ENCODE measurements around the gene FGD4.

FGD4 gene

GRCh38 chr12:32586390-32586789, 187.0 kb downstream of the FGD4 start:
- no peak overlapping the region for H3K4me3 ChIP-seq
- H3K27ac ChIP-seq, result peak overlapping the region in 1 of 21 experiments; percentile 15

GRCh38 chr12:32587581-32588495, 188.5 kb downstream of the FGD4 start:
- H3K4me3 ChIP-seq, result no peak overlapping the region
- no peak overlapping the region for H3K27ac ChIP-seq

- peak overlapping the region in 4 of 21 experiments; percentile 22 to 48 (median 38) for H3K27ac ChIP-seq
- no peak overlapping the region for H3K4me3 ChIP-seq
These were observed 189.2 kb downstream of the FGD4 start for GRCh38 chr12:32588604-32589003.

GRCh38 chr12:32589165-32589865, 190.0 kb downstream of the FGD4 start:
- no peak overlapping the region for H3K4me3 ChIP-seq
- peak overlapping the region in 4 of 21 experiments; percentile 22 to 48 (median 38) for H3K27ac ChIP-seq

- Histone ChIP-seq H3K27ac (no peak overlapping the region), H3K4me3 (no peak overlapping the region)
These were observed 195.9 kb downstream of the FGD4 start for GRCh38 chr12:32595251-32595650.

GRCh38 chr12:32596030-32596429, 196.7 kb downstream of the FGD4 start:
- H3K4me3 ChIP-seq, result no peak overlapping the region
- H3K27ac ChIP-seq, result no peak overlapping the region

- Histone ChIP-seq H3K4me3 (no peak overlapping the region), H3K27ac (no peak overlapping the region)
These were observed 199.3 kb downstream of the FGD4 start for GRCh38 chr12:32598688-32599087.

- H3K4me3 ChIP-seq, result no peak overlapping the region
These were observed 201.3 kb downstream of the FGD4 start for GRCh38 chr12:32600681-32601080.

GRCh38 chr12:32603071-32603470, 203.7 kb downstream of the FGD4 start:
- H3K27ac ChIP-seq, result peak overlapping the region in 1 of 21 experiments; percentile 34
- no peak overlapping the region for H3K4me3 ChIP-seq

More at GRCh38 chr12:32600681-32601080, 201.3 kb downstream of the FGD4 start:
- no peak overlapping the region for H3K27ac ChIP-seq

GRCh38 chr12:32603858-32604257, 204.5 kb downstream of the FGD4 start:
- Histone ChIP-seq H3K27ac (peak overlapping the region in 4 of 21 experiments; percentile 32 to 62 (median 39)), H3K4me3 (no peak overlapping the region)

- no peak overlapping the region for H3K4me3 ChIP-seq
- H3K27ac ChIP-seq, result peak overlapping the region in 4 of 21 experiments; percentile 12 to 62 (median 26)
These were observed 205.2 kb downstream of the FGD4 start for GRCh38 chr12:32604565-32604964.

GRCh38 chr12:32605326-32606095, 206.2 kb downstream of the FGD4 start:
- no peak overlapping the region for H3K4me3 ChIP-seq

GRCh38 chr12:32606443-32606842, 207.1 kb downstream of the FGD4 start:
- no peak overlapping the region for H3K27ac ChIP-seq

More at GRCh38 chr12:32605326-32606095, 206.2 kb downstream of the FGD4 start:
- peak overlapping the region in 1 of 21 experiments; percentile 9 for H3K27ac ChIP-seq

GRCh38 chr12:32609966-32610365, 210.6 kb downstream of the FGD4 start:
- Histone ChIP-seq H3K27ac (no peak overlapping the region), H3K4me3 (no peak overlapping the region)

More at GRCh38 chr12:32606443-32606842, 207.1 kb downstream of the FGD4 start:
- H3K4me3 ChIP-seq, result no peak overlapping the region

GRCh38 chr12:32611986-32612385, 212.6 kb downstream of the FGD4 start:
- H3K27ac ChIP-seq, result no peak overlapping the region

GRCh38 chr12:32612658-32613614, 213.6 kb downstream of the FGD4 start:
- Histone ChIP-seq H3K27ac (no peak overlapping the region), H3K4me3 (no peak overlapping the region)

More at GRCh38 chr12:32611986-32612385, 212.6 kb downstream of the FGD4 start:
- H3K4me3 ChIP-seq, result no peak overlapping the region

GRCh38 chr12:32615441-32615840, 216.1 kb downstream of the FGD4 start:
- no peak overlapping the region for H3K4me3 ChIP-seq
- no peak overlapping the region for H3K27ac ChIP-seq

GRCh38 chr12:32617534-32617933, 218.2 kb downstream of the FGD4 start:
- H3K27ac ChIP-seq, result no peak overlapping the region
- no peak overlapping the region for H3K4me3 ChIP-seq

- Histone ChIP-seq H3K27ac (no peak overlapping the region), H3K4me3 (no peak overlapping the region)
These were observed 218.8 kb downstream of the FGD4 start for GRCh38 chr12:32618115-32618514.

Data from skin epidermis (tissue), 12 donors.